Measurements from ENCODE around the gene FHOD1. TPM values are rescaled to one million over a fixed set of nuclear protein-coding genes. Genes with fewer than 3 reads are reported as not detected.

Gene FHOD1
- total RNA-seq, 2 experiments from 2014 or later: 75.5 to 77.2 TPM

GRCh38 chr16:67202956-67203493, 44.3 kb downstream of the FHOD1 start:
- Mint-ChIP-seq H3K27me3 (no peaks in the 10 kb centered on the region), H3K4me3 (no peak overlapping the region), H3K36me3 (ENCODE audit: low read depth) (peaks cover 21% of the 10 kb centered on the region), H3K9me3 (ENCODE audit: low read depth) (no peaks in the 10 kb centered on the region), H3K4me1 (no peaks in the 10 kb centered on the region), H3K27ac (no peak overlapping the region)
- no peak for DNase-seq
- POLR2A ChIA-PET: no interaction called here
- intact Hi-C loops (cut with DNase I, micrococcal nuclease): no loop called here
- CTCF ChIA-PET: interaction anchor here (0.6 kb wide), 1 partner anchor 247 kb away, joined by 3 read pairs; no protein-coding TSS in a partner anchor
- ATAC-seq: no peak

- no peak overlapping the region for H3K27ac Mint-ChIP-seq
- H3K9me3 Mint-ChIP-seq (ENCODE audit: low read depth): no peaks in the 10 kb centered on the region
- CTCF ChIA-PET: interaction anchor here (0.6 kb wide), 1 partner anchor 246 kb away, joined by 3 read pairs; no protein-coding TSS in a partner anchor
- H3K27me3 Mint-ChIP-seq: no peaks in the 10 kb centered on the region
- ATAC-seq (no peak), DNase-seq (no peak)
- no peaks in the 10 kb centered on the region for H3K4me1 Mint-ChIP-seq
- H3K4me3 Mint-ChIP-seq: no peak overlapping the region
- intact Hi-C loops (cut with DNase I, micrococcal nuclease): no loop called here
- POLR2A ChIA-PET: no interaction called here
- H3K36me3 Mint-ChIP-seq (ENCODE audit: low read depth): peaks cover 26% of the 10 kb centered on the region
These were observed 44.9 kb downstream of the FHOD1 start for GRCh38 chr16:67202426-67202825.

DNA sequence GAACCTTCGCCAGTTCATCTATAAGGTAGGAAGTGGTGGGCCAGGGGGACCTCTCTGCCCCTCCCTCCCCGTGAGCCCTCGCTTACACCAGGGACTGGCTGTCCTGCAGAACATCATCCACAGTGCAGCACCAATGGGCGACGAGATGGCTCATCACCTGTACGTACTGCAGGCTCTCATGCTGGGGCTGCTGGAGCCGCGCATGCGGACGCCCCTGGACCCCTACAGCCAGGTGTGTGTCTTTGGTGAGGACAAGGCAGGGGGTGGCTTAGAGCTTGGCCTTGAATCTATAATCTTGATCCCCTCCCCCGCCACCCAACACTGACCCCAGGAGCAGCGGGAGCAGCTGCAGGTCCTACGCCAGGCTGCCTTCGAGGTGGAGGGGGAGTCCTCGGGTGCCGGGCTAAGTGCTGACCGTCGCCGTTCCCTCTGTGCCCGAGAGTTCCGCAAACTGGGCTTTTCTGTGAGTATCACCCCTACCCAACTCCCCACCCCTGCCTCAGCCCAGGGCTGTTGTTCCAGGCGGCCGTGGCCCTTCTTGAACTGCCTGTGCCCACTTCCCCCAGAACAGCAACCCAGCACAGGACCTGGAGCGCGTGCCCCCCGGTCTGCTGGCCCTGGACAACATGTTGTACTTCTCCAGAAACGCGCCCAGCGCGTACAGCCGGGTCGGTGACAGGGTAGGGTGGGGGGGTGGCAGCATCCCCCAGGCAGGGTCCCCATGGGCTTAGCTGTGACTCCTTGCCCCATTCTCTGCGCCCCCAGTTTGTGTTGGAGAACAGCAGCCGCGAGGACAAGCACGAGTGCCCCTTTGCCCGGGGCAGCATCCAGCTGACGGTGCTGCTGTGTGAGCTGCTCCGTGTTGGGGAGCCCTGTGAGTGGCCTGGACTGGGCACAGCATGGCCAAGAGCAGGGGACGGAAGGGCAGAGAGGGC, 45.6 kb downstream of the FHOD1 start:
- H3K27ac Mint-ChIP-seq: no peak overlapping the region
- ChIA-PET POLR2A (no interaction called here), CTCF (no interaction called here)
- no peaks in the 10 kb centered on the region for H3K27me3 Mint-ChIP-seq
- intact Hi-C loops (cut with DNase I, micrococcal nuclease): no loop called here
- no peak overlapping the region for H3K4me3 Mint-ChIP-seq
- peaks cover 2% of the 10 kb centered on the region for H3K4me1 Mint-ChIP-seq
- no peak for DNase-seq
- H3K36me3 Mint-ChIP-seq (ENCODE audit: low read depth): peaks cover 30% of the 10 kb centered on the region
- no peak for ATAC-seq
- H3K9me3 Mint-ChIP-seq (ENCODE audit: low read depth): no peaks in the 10 kb centered on the region

DNA sequence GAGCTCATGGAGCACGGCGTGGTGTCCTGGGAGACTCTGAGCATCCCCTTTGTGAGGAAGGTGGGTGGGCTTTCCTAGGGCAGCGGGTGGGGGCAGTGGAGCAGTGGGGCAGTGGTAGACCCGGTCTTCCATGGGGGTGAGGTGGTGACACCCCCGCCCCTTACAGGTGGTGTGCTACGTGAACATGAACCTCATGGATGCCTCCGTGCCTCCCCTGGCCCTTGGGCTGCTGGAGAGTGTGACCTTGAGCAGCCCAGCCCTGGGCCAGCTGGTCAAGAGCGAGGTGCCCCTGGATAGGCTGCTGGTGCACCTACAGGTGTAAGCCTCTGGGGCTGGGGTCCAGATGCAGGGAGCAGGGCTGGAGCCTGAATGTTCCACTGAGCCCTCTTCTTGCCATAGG, 46.8 kb downstream of the FHOD1 start:
- Mint-ChIP-seq H3K27me3 (no peaks in the 10 kb centered on the region), H3K9me3 (ENCODE audit: low read depth) (no peaks in the 10 kb centered on the region), H3K27ac (no peak overlapping the region), H3K4me3 (no peak overlapping the region), H3K36me3 (ENCODE audit: low read depth) (peaks cover 37% of the 10 kb centered on the region), H3K4me1 (peaks cover 8% of the 10 kb centered on the region)
- DNase-seq: no peak
- ATAC-seq: no peak
- POLR2A ChIA-PET: no interaction called here
- CTCF ChIA-PET: no interaction called here
- intact Hi-C loops (cut with DNase I, micrococcal nuclease): no loop called here

DNA sequence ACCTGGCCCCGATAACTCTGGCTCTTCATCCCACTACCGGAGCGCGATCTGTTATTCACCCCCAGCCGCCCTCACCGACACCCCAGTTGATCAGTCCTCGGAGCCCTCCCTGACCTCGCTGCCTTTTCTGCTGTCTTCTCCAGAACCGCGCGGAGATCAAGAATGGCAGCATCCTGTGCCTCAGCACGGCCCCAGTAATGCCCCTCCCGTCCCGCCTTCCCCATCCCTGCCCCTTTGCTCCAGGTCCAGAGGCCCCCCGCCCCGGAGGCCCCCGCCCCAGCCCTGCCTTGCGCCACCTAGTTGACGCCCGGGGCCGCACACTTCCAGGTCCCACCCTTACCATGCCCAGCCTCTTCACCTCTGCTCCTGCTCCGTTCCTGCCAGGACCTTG, 47.5 kb downstream of the FHOD1 start:
- intact Hi-C loops (cut with DNase I, micrococcal nuclease): no loop called here
- Mint-ChIP-seq H3K4me3 (no peak overlapping the region), H3K36me3 (ENCODE audit: low read depth) (peaks cover 44% of the 10 kb centered on the region), H3K9me3 (ENCODE audit: low read depth) (no peaks in the 10 kb centered on the region), H3K4me1 (peaks cover 10% of the 10 kb centered on the region), H3K27me3 (no peaks in the 10 kb centered on the region), H3K27ac (no peak overlapping the region)
- POLR2A ChIA-PET: no interaction called here
- DNase-seq: no peak
- CTCF ChIA-PET: no interaction called here
- no peak for ATAC-seq

- Mint-ChIP-seq H3K36me3 (ENCODE audit: low read depth) (peaks cover 47% of the 10 kb centered on the region), H3K27ac (peak within 1 kb of the TSS; percentile 49), H3K27me3 (no peaks in the 10 kb centered on the region), H3K4me3 (no peak within 1 kb of the TSS), H3K9me3 (ENCODE audit: low read depth) (no peaks in the 10 kb centered on the region), H3K4me1 (peaks cover 11% of the 10 kb centered on the region)
- no peak for DNase-seq
- POLR2A ChIA-PET: no interaction called here
- ATAC-seq: no peak
- CTCF ChIA-PET: interaction anchor here (1.4 kb wide), 1 partner anchor 207 kb away, joined by 4 read pairs; no protein-coding TSS in a partner anchor
- intact Hi-C loops (cut with DNase I, micrococcal nuclease): no loop called here
These were observed 48.1 kb downstream of the FHOD1 start, which contains the start of gene ELMO3 for GRCh38 chr16:67199011-67199807. ELMO3 (plus strand) TSS chr16:67199131; CDS start chr16:67199327, 196 bp downstream.

GRCh38 chr16:67198238-67198734, 49.0 kb downstream of the FHOD1 start:
- Mint-ChIP-seq H3K36me3 (ENCODE audit: low read depth) (peaks cover 53% of the 10 kb centered on the region), H3K4me1 (peaks cover 21% of the 10 kb centered on the region), H3K4me3 (no peak overlapping the region), H3K27ac (peak overlapping the region; percentile 49), H3K27me3 (no peaks in the 10 kb centered on the region), H3K9me3 (ENCODE audit: low read depth) (no peaks in the 10 kb centered on the region)
- intact Hi-C loops (cut with DNase I, micrococcal nuclease): no loop called here
- DNase-seq (peak; percentile 48), ATAC-seq (peak; percentile 74)
- CTCF ChIA-PET: interaction anchor here (0.6 to 2.0 kb wide), 14 partner anchors 9 to 239 kb away, joined by 3 to 7 read pairs (median 4); partner anchors contain the start of genes SLC9A5 and TMEM208
- POLR2A ChIA-PET: no interaction called here

DNA sequence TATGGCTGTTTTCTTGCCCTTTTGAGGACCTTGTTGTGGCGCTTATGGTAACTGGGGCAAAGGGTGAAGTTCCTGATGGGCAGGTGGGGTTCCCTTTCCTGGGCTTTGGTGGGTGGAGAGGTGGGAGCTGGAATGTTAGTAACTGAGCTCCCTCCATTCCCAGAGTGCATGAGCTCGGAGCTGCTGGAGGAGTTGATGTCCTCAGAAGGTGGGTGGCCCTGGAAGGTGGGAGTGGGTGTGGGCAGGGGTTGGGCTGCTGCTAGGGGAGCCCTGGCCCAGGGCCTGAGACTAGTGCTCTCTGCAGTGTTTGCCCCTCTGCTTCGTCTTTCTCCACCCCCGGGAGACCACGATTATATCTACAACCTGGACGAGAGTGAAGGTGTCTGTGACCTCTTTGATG, 49.6 kb downstream of the FHOD1 start:
- ChIA-PET POLR2A (no interaction called here), CTCF (interaction anchor here (0.5 to 2.0 kb wide), 14 partner anchors 9 to 238 kb away, joined by 3 to 7 read pairs (median 4); partner anchors contain the start of genes SLC9A5 and TMEM208)
- peaks cover 55% of the 10 kb centered on the region for H3K36me3 Mint-ChIP-seq (ENCODE audit: low read depth)
- peaks cover 25% of the 10 kb centered on the region for H3K4me1 Mint-ChIP-seq
- ATAC-seq: no peak
- no peak overlapping the region for H3K27ac Mint-ChIP-seq
- intact Hi-C loops (cut with DNase I, micrococcal nuclease): no loop called here
- no peak for DNase-seq
- H3K9me3 Mint-ChIP-seq (ENCODE audit: low read depth): no peaks in the 10 kb centered on the region
- H3K27me3 Mint-ChIP-seq: no peaks in the 10 kb centered on the region
- no peak overlapping the region for H3K4me3 Mint-ChIP-seq

DNA sequence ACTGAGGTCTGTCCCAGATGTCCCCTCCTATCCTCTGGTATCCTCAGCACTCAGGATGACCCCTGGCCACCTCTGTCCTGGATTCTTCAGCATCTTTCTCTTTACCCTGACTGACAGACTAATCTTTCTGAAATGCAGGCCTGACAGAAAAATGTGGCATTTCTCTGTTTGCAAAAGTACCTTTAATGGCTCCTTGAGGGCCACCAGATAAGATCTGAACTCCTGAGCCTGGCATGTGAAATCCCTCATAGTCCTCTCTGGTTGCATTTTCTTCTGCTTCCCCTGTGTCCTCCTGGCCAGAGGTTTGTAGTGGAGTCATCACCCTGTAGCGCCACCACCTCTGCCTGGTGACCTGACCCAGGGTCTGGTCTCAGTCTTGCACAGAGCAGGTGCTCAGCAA, 50.4 kb downstream of the FHOD1 start:
- H3K27ac Mint-ChIP-seq: no peak overlapping the region
- peaks cover 54% of the 10 kb centered on the region for H3K36me3 Mint-ChIP-seq (ENCODE audit: low read depth)
- POLR2A ChIA-PET: no interaction called here

GRCh38 chr16:67195676-67196075, 51.6 kb downstream of the FHOD1 start:
- Mint-ChIP-seq H3K27ac (no peak overlapping the region), H3K9me3 (ENCODE audit: low read depth) (no peaks in the 10 kb centered on the region), H3K4me3 (no peak overlapping the region), H3K27me3 (no peaks in the 10 kb centered on the region), H3K36me3 (ENCODE audit: low read depth) (peaks cover 52% of the 10 kb centered on the region), H3K4me1 (peaks cover 32% of the 10 kb centered on the region)
- DNase-seq (no peak), ATAC-seq (no peak)
- ChIA-PET POLR2A (interaction anchor here (0.7 kb wide), 1 partner anchor 367 kb away, joined by 3 read pairs; no protein-coding TSS in a partner anchor), CTCF (no interaction called here)
- intact Hi-C loops (cut with DNase I, micrococcal nuclease): no loop called here

More for the DNA sequence above, 50.4 kb downstream of the FHOD1 start:
- intact Hi-C loops (cut with DNase I, micrococcal nuclease): no loop called here
- Mint-ChIP-seq H3K4me1 (peaks cover 27% of the 10 kb centered on the region), H3K27me3 (no peaks in the 10 kb centered on the region), H3K4me3 (no peak overlapping the region), H3K9me3 (ENCODE audit: low read depth) (no peaks in the 10 kb centered on the region)
- ATAC-seq: no peak
- no peak for DNase-seq
- CTCF ChIA-PET: interaction anchor here (0.5 to 2.0 kb wide), 3 partner anchors 10 to 60 kb away, joined by 3 to 7 read pairs (median 5); no protein-coding TSS in a partner anchor

DNA sequence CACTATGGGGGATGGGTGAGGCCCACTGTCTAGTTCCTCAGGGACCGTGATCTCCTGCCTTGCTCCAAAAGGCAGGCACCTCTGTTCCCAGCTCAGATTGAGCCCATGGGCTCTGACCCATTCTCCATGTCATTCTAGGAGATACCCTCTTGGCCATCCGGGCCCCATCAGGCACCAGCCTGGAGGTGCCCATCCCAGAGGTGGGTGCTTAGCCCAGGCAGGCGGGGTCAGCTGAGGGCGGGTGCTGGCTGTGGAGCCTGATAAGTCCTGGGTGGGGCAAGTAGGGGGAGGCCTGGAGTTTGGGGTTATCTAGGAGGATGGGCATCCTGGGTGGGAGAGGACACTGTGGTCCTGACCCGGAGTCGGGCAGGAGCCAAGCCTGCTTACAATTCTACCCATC, 53.0 kb downstream of the FHOD1 start:
- CTCF ChIA-PET: interaction anchor here (1.0 kb wide), 1 partner anchor 10 kb away, joined by 3 read pairs; no protein-coding TSS in a partner anchor
- Mint-ChIP-seq H3K9me3 (ENCODE audit: low read depth) (no peaks in the 10 kb centered on the region), H3K4me3 (peak overlapping the region; percentile 93), H3K27ac (peak overlapping the region; percentile 90), H3K4me1 (peaks cover 32% of the 10 kb centered on the region), H3K36me3 (ENCODE audit: low read depth) (peaks cover 49% of the 10 kb centered on the region), H3K27me3 (no peaks in the 10 kb centered on the region)
- intact Hi-C loops (cut with DNase I, micrococcal nuclease): loop anchor here in 1 of 2 experiments (5.0 kb wide), 1 partner anchor 33 kb away; the partner anchor contains the start of gene TMEM208
- ATAC-seq (no peak), DNase-seq (no peak)
- POLR2A ChIA-PET: no interaction called here

All from activated CD4-positive, alpha-beta T cell treated with anti-CD3 and anti-CD28 coated beads for 36 hours (primary cell).